Lower leg skin (tissue), 3 donors: Measurements from ENCODE around the gene BCL3.

ENCODE experiments used
- POLR2A ChIP-seq, 2 donors: fragments of 450-650 bp; IDR thresholded peaks; one replicate each; pipeline ENCODE4 v1.6.1; 2016 to 2017; ENCODE audit warnings: antibody characterized with exemption in 2 of 2, mild to moderate bottlenecking in 1 of 2, moderate library complexity in 1 of 2
- TF ChIP-seq, protein P1 (sequence below), 3 donors: fragments of 450-650 bp; IDR thresholded peaks; one replicate each; pipeline ENCODE4 v1.5.1; 2016; ENCODE audit warnings: antibody characterized with exemption in 3 of 3, mild to moderate bottlenecking in 3 of 3, moderate library complexity in 2 of 3

DNA sequence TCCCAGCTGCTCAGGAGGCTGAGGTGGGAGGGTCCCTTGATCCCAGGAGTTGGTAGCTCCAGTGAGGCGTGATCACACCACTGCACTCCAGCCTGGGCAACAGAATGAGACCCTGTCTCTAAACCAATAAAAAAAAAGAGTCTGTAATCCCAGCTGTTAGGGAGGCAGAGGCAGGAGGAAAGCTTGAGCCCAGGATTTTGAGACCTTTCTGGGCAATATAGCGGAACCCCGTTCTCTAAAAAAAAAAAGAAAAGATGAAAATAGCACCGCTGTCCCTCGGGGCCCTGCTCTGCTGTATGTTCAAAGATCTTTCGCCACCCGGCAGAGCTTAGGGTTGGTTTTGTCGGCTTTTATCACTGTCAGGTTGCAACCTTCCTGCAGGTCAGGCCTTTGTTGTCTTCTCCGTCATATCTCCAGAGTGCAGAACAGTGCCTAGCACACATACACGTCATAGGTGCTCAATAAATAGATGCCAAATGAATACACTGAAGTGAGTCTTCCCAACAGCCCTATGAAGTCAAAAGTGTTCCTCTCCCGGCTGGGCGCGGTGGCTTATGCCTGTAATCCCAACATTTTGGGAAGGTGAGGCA is 47.0 kb downstream of the BCL3 start:
- TF ChIP-seq, protein P1, sequence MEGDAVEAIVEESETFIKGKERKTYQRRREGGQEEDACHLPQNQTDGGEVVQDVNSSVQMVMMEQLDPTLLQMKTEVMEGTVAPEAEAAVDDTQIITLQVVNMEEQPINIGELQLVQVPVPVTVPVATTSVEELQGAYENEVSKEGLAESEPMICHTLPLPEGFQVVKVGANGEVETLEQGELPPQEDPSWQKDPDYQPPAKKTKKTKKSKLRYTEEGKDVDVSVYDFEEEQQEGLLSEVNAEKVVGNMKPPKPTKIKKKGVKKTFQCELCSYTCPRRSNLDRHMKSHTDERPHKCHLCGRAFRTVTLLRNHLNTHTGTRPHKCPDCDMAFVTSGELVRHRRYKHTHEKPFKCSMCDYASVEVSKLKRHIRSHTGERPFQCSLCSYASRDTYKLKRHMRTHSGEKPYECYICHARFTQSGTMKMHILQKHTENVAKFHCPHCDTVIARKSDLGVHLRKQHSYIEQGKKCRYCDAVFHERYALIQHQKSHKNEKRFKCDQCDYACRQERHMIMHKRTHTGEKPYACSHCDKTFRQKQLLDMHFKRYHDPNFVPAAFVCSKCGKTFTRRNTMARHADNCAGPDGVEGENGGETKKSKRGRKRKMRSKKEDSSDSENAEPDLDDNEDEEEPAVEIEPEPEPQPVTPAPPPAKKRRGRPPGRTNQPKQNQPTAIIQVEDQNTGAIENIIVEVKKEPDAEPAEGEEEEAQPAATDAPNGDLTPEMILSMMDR (IDR thresholded peaks at IDR 0.05): no peak
- TF ChIP-seq POLR2A (IDR thresholded peaks at IDR 0.05): no peak
